SH-SY5Y (cell line): ENCODE data around the gene IL17C.

Source experiments
- GATA2 ChIP-seq: IDR thresholded peaks from 2 replicates; pipeline ENCODE4 v1.6.1; 2011; ENCODE audit warnings: mild to moderate bottlenecking, low read depth, low read length
- GATA3 ChIP-seq: IDR thresholded peaks from 2 replicates; pipeline ENCODE4 v1.6.1; 2011; ENCODE audit warnings: low read depth, mild to moderate bottlenecking, low read length, moderate library complexity

DNA sequence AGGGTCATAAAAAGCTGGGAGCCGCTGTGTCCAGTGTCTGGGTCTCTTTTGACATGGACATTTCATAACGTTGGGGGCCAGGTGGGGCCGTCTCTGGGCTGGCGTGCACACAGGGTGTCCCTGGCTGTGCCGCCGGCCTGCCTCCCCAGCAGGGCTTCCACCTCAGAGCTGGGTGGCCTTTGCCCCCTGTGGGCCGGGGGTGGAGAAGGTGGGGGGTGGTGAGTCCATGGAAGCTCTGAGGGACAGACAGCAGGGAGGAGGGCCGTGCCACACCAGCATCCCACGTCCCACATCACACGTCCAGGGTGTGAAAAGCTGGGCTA lies 48.8 kb downstream of the IL17C start:
- TF ChIP-seq GATA3 (no peak), GATA2 (no peak)
